Activated effector memory CD4-positive, alpha-beta T cell treated with anti-CD3 and anti-CD28 coated beads, Interleukin-2, amount 50 U/mL, for 16 hours (primary cell): ENCODE results near the gene CARMIL3.
"Not testable (repeated sequence)": the region's sequence is repeated elsewhere in the genome, so short reads cannot be mapped to it uniquely, and the experiment has no call there.

ENCODE experiments used
- DNase-seq: peaks from one replicate; pipeline ENCODE4 v3.0.0-alpha.2; 2020

CARMIL3 gene

DNA sequence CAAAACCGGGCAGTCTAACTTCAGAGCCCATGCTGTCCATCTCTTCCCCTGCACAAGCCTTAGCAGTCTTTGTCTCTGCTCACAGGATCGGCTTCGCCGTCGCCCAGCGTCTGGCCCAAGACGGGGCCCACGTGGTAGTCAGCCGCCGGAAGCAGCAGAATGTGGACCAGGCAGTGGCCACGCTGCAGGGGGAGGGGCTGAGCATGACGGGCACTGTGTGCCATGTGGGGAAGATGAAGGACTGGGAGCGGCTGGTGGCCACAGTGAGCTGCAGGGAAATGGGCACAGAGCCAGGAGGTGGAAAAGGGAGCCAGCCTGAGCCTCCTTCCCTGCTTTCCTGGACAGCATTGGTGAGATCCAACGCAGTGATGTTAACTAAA lies 14.2 kb upstream of the CARMIL3 start:
- no peak for DNase-seq

GRCh38 chr14:24038686-24039085 lies 13.1 kb upstream of the CARMIL3 start:
- no peak for DNase-seq

DNA sequence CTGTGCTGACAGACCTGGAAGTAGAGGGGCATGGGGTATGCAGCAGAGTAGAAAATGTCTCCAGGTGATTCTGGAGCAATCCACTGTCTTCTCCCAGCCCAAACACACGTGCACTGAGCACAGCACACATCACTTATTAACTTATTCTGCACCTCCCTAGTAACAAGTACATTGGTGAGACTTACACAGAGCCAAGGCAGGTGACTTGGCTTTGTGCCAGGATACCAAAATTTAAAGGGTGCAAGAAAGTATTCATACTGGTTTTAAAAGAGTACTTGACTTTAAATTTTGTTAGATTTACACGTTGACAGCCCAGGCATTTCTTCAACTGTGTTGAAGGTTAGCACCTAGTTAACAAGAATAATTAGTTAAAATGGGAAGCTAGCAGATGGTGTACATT lies 11.1 kb upstream of the CARMIL3 start:
- no peak for DNase-seq

DNA sequence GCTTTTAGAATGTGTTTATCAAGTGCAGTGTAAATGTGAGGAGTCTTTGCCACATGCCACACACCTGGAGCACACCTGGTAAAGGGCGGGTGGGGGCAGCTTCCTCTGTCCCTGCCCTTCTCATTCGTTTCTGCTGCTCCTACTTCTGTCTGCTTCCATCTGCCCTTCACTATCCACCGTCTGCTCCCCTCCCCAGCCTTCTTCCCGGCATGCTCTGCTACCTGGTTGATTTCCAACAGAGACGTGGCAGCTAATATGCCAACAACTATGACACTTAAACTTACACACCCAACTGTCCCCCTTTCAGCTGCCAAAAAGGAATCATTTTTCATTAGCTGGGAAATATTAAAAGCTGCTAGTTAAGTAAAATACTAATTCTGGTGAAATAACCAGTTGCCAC lies 9.1 kb upstream of the CARMIL3 start:
- no peak for DNase-seq

GRCh38 chr14:24049002-24049401 lies 2.8 kb upstream of the CARMIL3 start:
- DNase-seq, result not testable (repeated sequence)

DNA sequence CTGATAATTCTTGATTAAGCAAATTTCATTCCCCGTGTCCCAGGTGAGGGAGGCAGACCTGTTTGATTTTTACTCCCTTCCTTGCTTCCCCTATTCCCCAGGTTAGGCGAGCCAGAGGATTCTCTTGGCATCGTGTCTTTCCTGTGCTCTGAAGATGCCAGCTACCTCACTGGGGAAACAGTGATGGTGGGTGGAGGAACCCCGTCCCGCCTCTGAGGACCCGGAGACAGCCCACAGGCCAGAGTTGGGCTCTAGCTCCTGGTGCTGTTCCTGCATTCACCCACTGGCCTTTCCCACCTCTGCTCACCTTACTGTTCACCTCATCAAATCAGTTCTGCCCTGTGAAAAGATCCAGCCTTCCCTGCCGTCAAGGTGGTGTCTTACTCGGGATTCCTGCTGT lies 1.1 kb upstream of the CARMIL3 start:
- DNase-seq, result not testable (repeated sequence)

GRCh38 chr14:24051176-24051788 lies 527 bp upstream of the CARMIL3 start:
- peak; percentile 64 for DNase-seq

- DNase-seq, result peak; percentile 83
Observed at GRCh38 chr14:24052656-24053547, 1.1 kb downstream of the CARMIL3 start.

- DNase-seq, result peak; percentile 60
Observed at GRCh38 chr14:24053548-24054323, 1.9 kb downstream of the CARMIL3 start.

DNA sequence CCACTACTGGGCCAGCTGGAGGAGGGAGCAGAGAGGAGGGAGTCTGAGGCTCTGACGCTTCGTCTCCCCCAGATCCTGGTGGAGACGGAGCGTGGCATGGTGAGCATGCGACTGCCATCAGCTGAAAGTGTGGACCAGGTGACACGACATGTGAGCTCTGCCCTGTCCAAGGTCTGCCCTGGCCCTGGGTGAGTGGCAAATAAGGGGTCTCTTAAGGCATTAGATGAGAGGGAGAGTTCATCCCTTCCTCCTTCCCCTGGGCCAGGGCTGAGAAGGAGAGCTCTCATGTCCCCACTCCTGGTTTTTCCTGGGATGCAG lies 2.5 kb downstream of the CARMIL3 start:
- DNase-seq, result no peak

- DNase-seq, result no peak
Observed at GRCh38 chr14:24054646-24055045, 2.8 kb downstream of the CARMIL3 start.

DNA sequence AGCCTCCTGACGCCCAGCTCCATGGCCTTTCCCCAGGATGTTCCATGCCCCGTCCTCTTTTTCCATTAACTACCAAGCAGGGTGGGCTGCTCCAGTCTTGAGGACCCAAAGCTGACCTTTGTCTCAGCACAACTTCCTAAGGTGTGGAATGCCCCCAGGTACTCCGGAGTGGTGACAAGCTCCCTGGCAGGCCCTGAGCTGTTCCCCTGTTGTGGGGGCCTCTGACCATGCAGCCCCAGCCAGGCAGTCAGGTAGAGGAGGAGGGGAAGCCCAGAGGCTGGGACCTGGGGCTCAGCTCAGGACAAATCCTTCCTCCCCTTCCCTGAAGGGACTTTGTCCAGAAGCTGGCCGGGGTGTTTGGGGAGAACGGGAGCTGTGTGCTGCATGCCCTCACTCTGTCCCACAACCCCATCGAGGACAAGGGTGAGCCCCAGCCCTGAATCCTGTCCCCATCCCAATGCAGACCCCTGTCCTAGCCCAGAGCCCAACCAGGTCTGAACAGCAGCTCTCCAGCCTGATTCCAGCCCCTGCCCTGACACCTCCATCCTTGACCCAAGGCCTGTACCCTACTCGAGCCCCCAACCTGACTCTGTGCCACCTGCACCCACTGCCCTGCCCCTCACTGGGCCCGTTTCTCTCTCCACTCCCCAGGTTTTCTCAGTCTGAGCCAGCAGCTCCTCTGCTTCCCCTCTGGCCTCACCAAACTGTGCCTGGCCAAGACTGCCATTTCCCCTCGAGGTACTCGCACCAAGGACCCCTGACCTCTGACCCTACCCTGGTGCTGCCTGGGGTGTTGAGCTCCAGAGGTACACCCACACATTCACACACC lies 4.4 kb downstream of the CARMIL3 start:
- DNase-seq, result peak; percentile 54

- DNase-seq, result no peak
Observed at GRCh38 chr14:24056800-24057184, 5.0 kb downstream of the CARMIL3 start.

GRCh38 chr14:24057271-24057670 lies 5.5 kb downstream of the CARMIL3 start:
- no peak for DNase-seq

DNA sequence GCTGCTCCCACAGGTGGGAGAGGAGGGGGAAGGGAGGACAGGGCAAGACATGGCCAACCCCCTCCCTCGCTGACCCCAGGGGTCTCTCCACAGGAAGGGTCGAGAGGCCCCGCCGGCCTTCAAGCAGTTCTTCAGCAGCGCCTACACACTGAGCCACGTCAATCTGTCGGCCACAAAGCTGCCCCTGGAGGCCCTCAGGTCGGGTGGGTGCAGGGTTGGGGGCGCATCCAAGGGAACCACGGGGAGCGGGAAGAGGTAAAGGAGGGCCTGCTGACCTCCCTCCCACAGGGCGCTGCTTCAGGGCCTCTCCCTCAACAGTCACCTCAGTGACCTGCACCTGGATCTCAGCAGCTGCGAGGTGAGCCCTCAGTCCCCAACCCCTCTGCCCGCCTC lies 6.1 kb downstream of the CARMIL3 start:
- no peak for DNase-seq

GRCh38 chr14:24058260-24058950 lies 6.6 kb downstream of the CARMIL3 start:
- DNase-seq, result no peak

DNA sequence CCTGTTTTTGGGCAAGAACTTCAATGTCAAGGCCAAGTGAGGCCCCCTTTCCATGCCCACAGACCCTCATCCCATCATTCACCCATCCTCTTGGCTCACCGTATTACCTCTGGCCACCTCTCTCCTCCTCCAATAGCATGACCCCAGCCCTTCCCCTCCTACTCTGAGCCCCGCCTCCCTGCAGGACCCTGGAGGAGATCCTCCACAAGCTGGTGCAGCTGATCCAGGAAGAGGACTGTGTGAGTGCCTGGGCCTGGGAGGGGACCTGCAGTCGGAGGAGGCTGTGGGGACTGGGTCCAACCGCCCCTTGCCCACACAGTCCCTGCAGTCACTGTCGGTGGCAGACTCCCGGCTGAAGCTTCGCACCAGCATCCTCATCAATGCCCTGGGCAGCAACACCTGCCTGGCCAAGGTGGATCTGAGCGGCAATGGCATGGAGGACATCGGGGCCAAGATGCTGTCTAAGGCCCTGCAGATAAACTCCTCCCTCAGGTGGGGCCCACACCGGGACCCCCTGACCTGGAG lies 7.2 kb downstream of the CARMIL3 start:
- DNase-seq, result no peak

DNA sequence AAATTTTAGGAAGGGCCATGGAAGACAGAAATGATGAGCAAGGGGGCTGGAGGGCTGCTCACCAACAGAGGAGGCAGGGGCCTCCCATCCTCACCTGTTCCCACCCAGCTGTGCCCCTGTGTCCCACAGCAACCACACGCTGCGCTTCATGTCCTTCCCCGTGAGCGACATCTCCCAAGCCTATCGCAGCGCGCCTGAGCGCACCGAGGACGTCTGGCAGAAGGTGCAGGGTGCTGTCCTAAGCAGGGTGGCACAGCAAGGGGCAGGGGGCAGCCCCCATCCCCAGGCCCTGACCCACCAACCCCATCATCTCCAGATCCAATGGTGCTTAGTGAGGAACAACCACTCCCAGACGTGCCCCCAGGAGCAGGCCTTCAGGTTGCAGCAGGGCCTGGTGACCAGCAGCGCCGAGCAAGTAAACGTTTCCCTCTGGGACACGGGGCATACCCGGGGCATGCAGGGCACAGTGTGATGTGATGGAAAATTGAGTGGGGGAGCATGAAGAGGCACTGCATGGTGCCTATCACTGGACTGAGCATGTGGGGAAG lies 8.1 kb downstream of the CARMIL3 start:
- no peak for DNase-seq

GRCh38 chr14:24060443-24060842 lies 8.6 kb downstream of the CARMIL3 start:
- no peak for DNase-seq

GRCh38 chr14:24060984-24061913 lies 9.4 kb downstream of the CARMIL3 start:
- no peak for DNase-seq
